IMR-90 (cell line): ENCODE measurements around the gene TRABD2A. TPM values are rescaled to one million over a fixed set of nuclear protein-coding genes. Genes with fewer than 3 reads are reported as not detected.

Source experiments
- ATAC-seq: fragments of 200-7000 bp; cut with Tn5 transposase; 2 replicates; pipeline ENCODE4 v1.9.1; 2020; ENCODE audit warnings: low read depth, mild to moderate bottlenecking, moderate library complexity
- BruUV-seq: library from RNA; stranded (reverse); fragments of 400-500 nt; replicated peaks from 2 replicates; lab custom pipeline; 2021; lab: Mats Ljungman, UMichigan
- CTCF ChIA-PET: fragments of 300-600 bp; formaldehyde crosslinking; extraction: SDS; loops from one replicate; lab custom pipeline; 2021; ENCODE audit warnings: antibody characterized with exemption; lab: Yijun Ruan, JAX
- POLR2A ChIA-PET: fragments of 300-600 bp; sonication (Branson Sonifier 250); formaldehyde crosslinking; loops from one replicate; lab custom pipeline; 2022; ENCODE audit warnings: antibody characterized with exemption; ENCODE audit not compliant: unreplicated experiment; lab: Charles Lee
- DNase-seq: peaks from one replicate; pipeline ENCODE4 v3.0.0; 2013
- H2AFZ ChIP-seq: replicated peaks from 2 replicates; pipeline ENCODE3; 2013; ENCODE audit warnings: low read length, mild to moderate bottlenecking; ENCODE audit not compliant: poor library complexity
- H2AK5ac ChIP-seq: 2 replicates; pipeline ENCODE4 v1.6.1; 2013; ENCODE audit warnings: low read depth, low read length, inconsistent platforms
- H2AK9ac ChIP-seq: replicated peaks from 2 replicates; pipeline ENCODE3; 2013; ENCODE audit warnings: mild to moderate bottlenecking, low read depth, low read length, moderate library complexity; ENCODE audit not compliant: poor library complexity
- H2BK120ac ChIP-seq: 2 replicates; pipeline ENCODE4 v1.6.1; 2013; ENCODE audit warnings: low read depth, low read length, inconsistent platforms
- H2BK15ac ChIP-seq: 3 replicates; pipeline ENCODE4 v1.6.1; 2013; ENCODE audit warnings: low read depth, low read length, inconsistent platforms
- H2BK20ac ChIP-seq: 2 replicates; pipeline ENCODE4 v1.6.1; 2013; ENCODE audit warnings: low read depth, mild to moderate bottlenecking, inconsistent platforms, low read length, moderate library complexity
- H2BK5ac ChIP-seq: 2 replicates; pipeline ENCODE4 v1.6.1; 2013; ENCODE audit warnings: mild to moderate bottlenecking, low read depth, low read length, inconsistent platforms; ENCODE audit not compliant: poor library complexity, severe bottlenecking
- H3K14ac ChIP-seq: replicated peaks from 2 replicates; pipeline ENCODE4 v1.6.1; 2013; ENCODE audit warnings: low read depth, low read length, inconsistent platforms
- H3K18ac ChIP-seq: 2 replicates; pipeline ENCODE4 v1.6.1; 2013; ENCODE audit warnings: low read depth, low read length, control low read depth
- H3K23ac ChIP-seq: 2 replicates; pipeline ENCODE4 v1.6.1; 2013; ENCODE audit warnings: low read depth, low read length, inconsistent platforms
- H3K27ac ChIP-seq: 2 replicates; pipeline ENCODE4 v1.5.1; 2013; ENCODE audit warnings: mild to moderate bottlenecking, control low read depth, low read length; ENCODE audit not compliant: insufficient read depth
- H3K27me3 ChIP-seq: 2 replicates; pipeline ENCODE4 v1.6.1; 2013; ENCODE audit warnings: low read length; ENCODE audit not compliant: control insufficient read depth, insufficient read depth
- H3K36me3 ChIP-seq: 2 replicates; pipeline ENCODE4 v1.6.1; 2013; ENCODE audit warnings: low read length, mixed read lengths; ENCODE audit not compliant: control insufficient read depth, insufficient read depth
- H3K4ac ChIP-seq: 2 replicates; pipeline ENCODE4 v1.6.1; 2013; ENCODE audit warnings: low read depth, low read length, inconsistent platforms
- H3K4me1 ChIP-seq: 2 replicates; pipeline ENCODE4 v1.6.1; 2013; ENCODE audit warnings: low read length, mixed read lengths; ENCODE audit not compliant: control insufficient read depth, insufficient read depth
- H3K4me2 ChIP-seq: 2 replicates; pipeline ENCODE4 v1.6.1; 2013; ENCODE audit warnings: low read depth, mild to moderate bottlenecking, control low read depth, low read length, moderate library complexity
- H3K4me3 ChIP-seq: 2 replicates; pipeline ENCODE4 v1.5.1; 2013; ENCODE audit warnings: low read depth, mild to moderate bottlenecking, control low read depth, low read length, moderate library complexity; ENCODE audit not compliant: insufficient read depth
- H3K56ac ChIP-seq: 2 replicates; pipeline ENCODE4 v1.6.1; 2013; ENCODE audit warnings: low read length, inconsistent platforms; ENCODE audit not compliant: insufficient read depth; ENCODE audit errors: extremely low read depth
- H3K79me1 ChIP-seq, 2 experiments: 2 replicates each; pipeline ENCODE4 v1.6.1; 2013; ENCODE audit warnings: low read length in 2 of 2, inconsistent platforms in 1 of 2, low read depth in 1 of 2
- H3K9ac ChIP-seq: 2 replicates; pipeline ENCODE4 v1.6.1; 2013; ENCODE audit warnings: low read depth, low read length, control low read depth
- H3K9me1 ChIP-seq: 2 replicates; pipeline ENCODE4 v1.6.1; 2013; ENCODE audit warnings: low read length, inconsistent platforms; ENCODE audit not compliant: insufficient read depth
- H3K9me3 ChIP-seq: 2 replicates; pipeline ENCODE4 v1.6.1; 2013; ENCODE audit warnings: low read length; ENCODE audit not compliant: control insufficient read depth, insufficient read depth
- H4K20me1 ChIP-seq: 2 replicates; pipeline ENCODE4 v1.6.1; 2013; ENCODE audit warnings: low read length, inconsistent platforms; ENCODE audit not compliant: insufficient read depth
- H4K5ac ChIP-seq: 2 replicates; pipeline ENCODE4 v1.6.1; 2013; ENCODE audit warnings: mild to moderate bottlenecking, low read depth, low read length, control low read depth
- H4K8ac ChIP-seq, 2 experiments: 2 replicates each; pipeline ENCODE4 v1.6.1; 2013; ENCODE audit warnings: low read depth in 2 of 2, low read length in 2 of 2, control low read depth in 1 of 2, inconsistent platforms in 1 of 2
- H4K91ac ChIP-seq: 2 replicates; pipeline ENCODE4 v1.6.1; 2013; ENCODE audit warnings: low read depth, low read length, inconsistent platforms; ENCODE audit not compliant: insufficient read depth
- FOS ChIP-seq: fragments of 150-350 bp; IDR thresholded peaks from 2 replicates; pipeline ENCODE4 v1.6.1; 2016; ENCODE audit warnings: low read depth, low read length
- MAZ ChIP-seq: IDR thresholded peaks from 2 replicates; pipeline ENCODE4 v1.6.1; 2012; ENCODE audit warnings: low read depth, mild to moderate bottlenecking, low read length, improper control_type of control experiment, moderate library complexity, borderline replicate concordance
- MXI1 ChIP-seq: IDR thresholded peaks from 2 replicates; pipeline ENCODE4 v1.6.1; 2012; ENCODE audit warnings: low read depth, mild to moderate bottlenecking, low read length, moderate library complexity, borderline replicate concordance
- SMC3 ChIP-seq: fragments of 150-350 bp; IDR thresholded peaks from 2 replicates; pipeline ENCODE4 v1.6.1; 2016; ENCODE audit warnings: low read depth, mild to moderate bottlenecking, antibody characterized with exemption, low read length, moderate library complexity
- dilution Hi-C: fragments of 300-500 bp; cut with HindIII; formaldehyde crosslinking; loops from one replicate; pipeline ENCODE4 v1.14.3; 2018; ENCODE audit warnings: low sequenced_read_pairs; ENCODE audit not compliant: unreplicated experiment
- in situ Hi-C: fragments of 300-500 bp; cut with MboI; formaldehyde crosslinking; loops from 3 replicates; pipeline ENCODE4 v1.14.3; 2019; ENCODE audit warnings: low sequenced_read_pairs, inconsistent platforms, mixed read lengths
- intact Hi-C: fragments of 100-400 bp; cut with micrococcal nuclease; formaldehyde crosslinking; loops from 2 replicates; pipeline ENCODE4 v1.10.0; 2022
- polyA plus RNA-seq, 3 experiments: library from polyadenylated mRNA; depleted of rRNA; stranded (reverse); fragments of >200 nt; gene quantifications; 2 replicates each; pipeline ENCODE4 v1.2.3, GENCODE V29; 2012; ENCODE audit warnings: low replicate concordance in 1 of 3
- total RNA-seq: library from RNA; depleted of rRNA; stranded (reverse); fragments of >200 nt; gene quantifications from 2 replicates; pipeline ENCODE4 v1.2.3, GENCODE V29; 2012
- TF ChIP-seq, protein P1 (sequence below): fragments of 150-350 bp; IDR thresholded peaks from 2 replicates; pipeline ENCODE4 v1.6.1; 2016; ENCODE audit warnings: low read depth, mild to moderate bottlenecking, low read length, moderate library complexity, borderline replicate concordance

The TRABD2A gene
- total and polyA plus RNA-seq, 2 of the 4 experiments (the other 2 are of a cell fraction): 17.6 to 20.3 TPM

GRCh38 chr2:84924173-84925106 is 43.6 kb upstream of the TRABD2A start (continued):
- TF ChIP-seq, protein P1, sequence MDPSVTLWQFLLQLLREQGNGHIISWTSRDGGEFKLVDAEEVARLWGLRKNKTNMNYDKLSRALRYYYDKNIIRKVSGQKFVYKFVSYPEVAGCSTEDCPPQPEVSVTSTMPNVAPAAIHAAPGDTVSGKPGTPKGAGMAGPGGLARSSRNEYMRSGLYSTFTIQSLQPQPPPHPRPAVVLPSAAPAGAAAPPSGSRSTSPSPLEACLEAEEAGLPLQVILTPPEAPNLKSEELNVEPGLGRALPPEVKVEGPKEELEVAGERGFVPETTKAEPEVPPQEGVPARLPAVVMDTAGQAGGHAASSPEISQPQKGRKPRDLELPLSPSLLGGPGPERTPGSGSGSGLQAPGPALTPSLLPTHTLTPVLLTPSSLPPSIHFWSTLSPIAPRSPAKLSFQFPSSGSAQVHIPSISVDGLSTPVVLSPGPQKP: no peak

- Histone ChIP-seq H2BK5ac (no peak overlapping the region), H3K4me3 (no peak overlapping the region), H3K4me1 (peaks cover 13% of the 10 kb centered on the region; the same call in 1 of the 2 replicates), H3K9me3 (no peaks in the 10 kb centered on the region), H3K18ac (no peak overlapping the region), H3K27ac (no peak overlapping the region), H2BK20ac (no peak overlapping the region), H4K20me1 (no peaks in the 10 kb centered on the region), H2BK15ac (no peak overlapping the region), H3K27me3 (no peaks in the 10 kb centered on the region), H2AK9ac (no peak overlapping the region), H2AK5ac (peak overlapping the region; percentile 43; the same call in 1 of the 2 replicates), H2BK120ac (no peak overlapping the region), H3K9ac (no peak overlapping the region), H4K5ac (no peak overlapping the region), H4K8ac (no peak overlapping the region), H3K14ac (no peak overlapping the region), H4K91ac (no peak overlapping the region), H3K23ac (no peak overlapping the region), H3K4ac (no peak overlapping the region), H3K36me3 (no peaks in the 10 kb centered on the region), H3K4me2 (no peak overlapping the region), H3K56ac (no peak overlapping the region), H2AFZ (no peak overlapping the region), H3K9me1 (peaks cover 3% of the 10 kb centered on the region; the same call in 1 of the 2 replicates), H3K79me1 (peaks cover 8 to 10% of the 10 kb centered on the region in 2 experiments)
- no peak for DNase-seq
- TF ChIP-seq MXI1 (no peak), SMC3 (no peak), MAZ (no peak), FOS (no peak)
- ChIA-PET CTCF (no interaction called here), POLR2A (no interaction called here)
- intact Hi-C loops (no loop called here), dilution Hi-C loops (no loop called here), in situ Hi-C loops (loop anchor here (10.0 kb wide), 1 partner anchor 428 kb away; no protein-coding TSS in a partner anchor)
- BruUV-seq: no TSS peak
- ATAC-seq: no peak
Observed at GRCh38 chr2:84923009-84923408, 42.1 kb upstream of the TRABD2A start.
